Raji (cell line): ENCODE data around the gene COX17.

Source experiments
- POLR2A ChIP-seq: IDR thresholded peaks from 2 replicates; pipeline ENCODE4 v1.6.1; 2011; ENCODE audit warnings: low read depth, low read length, control low read depth; ENCODE audit not compliant: insufficient read depth

COX17 gene

DNA sequence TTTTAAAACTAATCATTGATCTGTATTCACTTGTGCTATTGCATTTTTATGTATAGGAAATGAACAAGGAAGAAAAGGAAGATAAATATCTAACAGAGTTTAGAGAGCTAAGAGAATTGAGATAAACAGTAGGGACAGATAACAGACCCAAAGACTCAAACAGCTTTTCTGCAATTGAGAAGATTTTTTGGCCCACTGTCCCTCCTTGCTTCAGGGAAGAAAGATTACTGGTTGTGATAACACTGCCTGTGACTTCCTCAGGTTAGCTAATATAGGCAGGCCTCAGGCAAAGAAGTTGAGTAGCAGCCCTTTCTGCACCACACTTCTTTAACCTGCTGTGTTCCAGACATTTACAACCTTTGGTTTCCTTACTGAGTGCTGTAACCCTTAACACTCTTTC lies 2.7 kb upstream of the COX17 start:
- no peak for TF ChIP-seq POLR2A

DNA sequence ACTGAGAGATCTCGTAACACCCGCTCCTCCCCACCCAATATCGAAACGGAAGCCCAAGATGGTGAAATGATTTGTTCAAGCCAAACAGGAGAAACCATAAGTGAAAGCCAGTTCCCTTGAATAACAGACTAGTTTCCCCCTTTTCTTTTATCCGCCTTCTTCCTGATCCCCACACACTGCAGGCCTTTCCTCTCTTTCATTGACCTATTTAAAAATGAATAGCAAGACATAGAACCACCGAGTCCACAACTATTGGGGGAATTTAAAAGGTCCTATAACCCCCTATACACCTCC lies 382 bp upstream of the COX17 start:
- TF ChIP-seq POLR2A = no peak

DNA sequence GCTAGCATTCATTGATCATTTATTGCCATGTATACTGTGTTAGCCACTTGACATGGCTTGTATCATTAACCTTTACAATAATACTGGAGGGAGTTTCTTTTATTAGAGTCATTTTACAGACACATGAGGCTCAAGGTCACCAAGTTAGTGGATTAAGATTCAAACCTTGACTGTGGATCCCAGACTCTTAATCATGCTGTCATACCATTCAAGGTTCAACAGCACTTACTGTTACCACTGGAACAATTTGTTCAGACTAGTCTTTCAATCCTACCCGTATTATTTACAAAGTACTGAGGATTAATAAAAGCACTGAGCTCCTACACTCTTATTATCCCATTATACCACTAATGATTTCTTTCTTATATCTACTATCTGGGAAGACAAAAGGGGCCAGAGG lies 1.2 kb downstream of the COX17 start:
- TF ChIP-seq POLR2A = no peak

DNA sequence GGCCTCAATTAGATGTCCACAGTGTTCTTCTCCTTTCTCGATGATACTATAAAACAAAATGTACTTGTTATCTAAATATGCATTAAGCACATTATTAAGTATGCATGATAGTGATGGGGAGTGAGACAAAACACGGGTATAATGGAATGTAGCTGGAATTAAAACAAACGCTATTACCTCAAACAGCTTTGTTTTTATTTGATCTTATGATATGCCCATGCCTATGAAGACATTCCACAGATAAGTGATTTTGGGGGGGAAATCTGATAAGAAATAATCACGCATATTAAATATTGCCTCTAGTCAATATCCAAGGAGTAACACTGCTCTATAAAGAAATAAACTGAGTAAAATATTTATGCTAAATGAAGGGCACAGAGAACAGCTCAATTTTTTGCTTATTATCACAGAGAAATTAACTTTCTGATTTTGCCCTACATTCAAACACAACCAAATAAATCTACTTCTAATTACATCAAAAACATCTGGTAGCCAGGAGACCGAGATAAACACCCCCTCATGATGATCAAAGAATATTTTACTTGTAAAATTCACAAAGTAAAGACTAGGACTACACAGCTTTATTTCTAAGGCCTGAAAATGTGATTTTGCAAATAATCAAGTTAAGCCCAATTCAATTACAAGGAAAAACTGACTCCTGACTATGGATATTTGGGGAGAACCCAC lies 1.9 kb downstream of the COX17 start:
- no peak for TF ChIP-seq POLR2A

DNA sequence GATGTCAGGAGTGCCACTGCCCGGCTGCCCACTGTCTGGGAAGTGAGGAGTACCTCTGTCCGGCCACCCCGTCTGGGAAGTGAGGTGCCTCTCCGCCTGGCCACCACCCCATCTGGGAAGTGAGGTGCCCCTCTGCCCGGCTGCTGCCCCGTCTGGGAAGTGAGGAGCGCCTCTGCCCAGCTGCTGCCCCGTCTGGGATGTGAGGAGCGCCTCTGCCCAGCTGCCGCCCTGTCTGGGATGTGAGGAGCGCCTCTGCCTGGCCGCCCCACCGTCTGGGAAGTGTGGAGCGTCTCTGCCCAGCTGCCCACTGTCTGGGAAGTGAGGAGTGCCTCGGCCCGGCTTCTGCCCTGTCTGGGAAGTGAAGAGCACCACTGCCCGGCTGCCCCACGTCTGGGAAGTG lies 3.3 kb downstream of the COX17 start:
- no peak for TF ChIP-seq POLR2A

DNA sequence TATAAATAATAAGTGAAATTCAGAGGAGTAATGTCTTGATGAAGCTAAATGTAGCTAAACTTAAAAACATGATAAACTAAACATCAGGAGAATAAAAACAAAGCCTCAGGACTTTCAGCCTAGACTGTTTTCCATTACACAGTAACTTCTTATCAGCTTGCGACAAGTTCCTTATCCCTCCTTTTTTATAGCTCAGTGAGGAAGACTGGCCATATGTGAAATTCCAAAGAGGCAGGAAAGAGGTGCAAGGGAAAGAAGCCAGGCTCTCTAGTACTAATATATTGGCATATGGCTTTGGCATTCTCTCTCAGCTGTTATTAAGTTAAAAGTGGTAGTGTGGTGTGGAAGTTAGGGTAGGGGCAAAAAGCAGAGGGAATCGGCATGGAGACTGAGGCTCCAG lies 4.4 kb downstream of the COX17 start:
- TF ChIP-seq POLR2A = no peak

DNA sequence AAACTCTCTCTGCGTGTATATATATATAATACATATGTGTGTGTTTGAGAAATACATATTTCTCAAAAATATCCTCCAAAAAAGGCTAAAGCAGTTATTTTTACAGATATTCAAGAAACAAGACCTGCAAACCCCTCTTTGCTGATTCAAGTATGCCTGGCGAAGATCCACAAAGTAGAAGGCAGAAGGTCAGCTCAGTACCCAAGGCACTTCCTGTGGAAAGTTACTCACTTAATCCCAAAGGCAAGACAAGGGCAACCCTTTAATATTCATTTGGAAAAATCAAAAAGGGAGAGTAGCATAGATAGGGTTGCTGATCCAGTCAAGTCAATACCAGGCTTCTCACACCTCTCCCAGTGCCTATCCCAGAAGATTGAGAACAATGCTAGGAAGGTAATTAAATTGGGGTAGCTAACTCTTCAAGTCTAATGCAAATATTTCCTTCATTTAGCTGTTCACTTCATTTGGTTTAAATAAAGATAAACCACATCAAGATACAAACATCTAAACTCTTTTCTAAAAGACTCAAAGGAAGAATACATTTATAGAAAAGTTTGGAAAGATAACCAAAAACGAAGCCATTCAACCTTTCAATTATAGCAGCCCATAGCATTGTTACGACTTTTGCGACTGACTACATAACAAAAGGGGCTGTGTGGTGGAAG lies 7.2 kb downstream of the COX17 start:
- no peak for TF ChIP-seq POLR2A

DNA sequence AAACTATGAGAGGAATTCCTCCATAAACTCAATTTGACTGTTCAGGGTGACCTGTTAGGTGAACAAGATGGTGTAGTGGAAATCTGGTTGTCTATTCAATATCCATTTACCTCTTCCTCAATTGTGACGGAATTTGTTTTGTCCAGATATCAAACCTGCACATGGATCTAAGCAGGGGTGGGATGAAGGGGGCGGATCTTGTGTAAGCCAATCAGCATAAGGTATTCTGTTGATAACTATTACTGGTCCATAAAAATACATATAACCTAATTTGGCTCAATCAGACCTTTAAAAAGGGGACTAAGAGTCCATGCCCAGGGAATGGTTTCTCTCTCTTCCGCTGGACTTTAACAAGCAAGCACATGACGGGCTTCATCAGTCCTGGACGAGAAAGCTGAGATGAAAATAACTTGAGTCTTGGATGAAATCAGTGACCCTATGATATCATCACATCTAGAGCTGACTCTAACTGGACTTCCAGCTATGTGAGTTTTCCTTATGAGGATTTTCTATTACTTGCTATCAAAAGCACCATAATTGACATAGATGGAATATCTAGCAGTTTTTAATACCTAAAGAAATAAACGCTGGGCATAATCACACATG lies 11.1 kb downstream of the COX17 start:
- no peak for TF ChIP-seq POLR2A

DNA sequence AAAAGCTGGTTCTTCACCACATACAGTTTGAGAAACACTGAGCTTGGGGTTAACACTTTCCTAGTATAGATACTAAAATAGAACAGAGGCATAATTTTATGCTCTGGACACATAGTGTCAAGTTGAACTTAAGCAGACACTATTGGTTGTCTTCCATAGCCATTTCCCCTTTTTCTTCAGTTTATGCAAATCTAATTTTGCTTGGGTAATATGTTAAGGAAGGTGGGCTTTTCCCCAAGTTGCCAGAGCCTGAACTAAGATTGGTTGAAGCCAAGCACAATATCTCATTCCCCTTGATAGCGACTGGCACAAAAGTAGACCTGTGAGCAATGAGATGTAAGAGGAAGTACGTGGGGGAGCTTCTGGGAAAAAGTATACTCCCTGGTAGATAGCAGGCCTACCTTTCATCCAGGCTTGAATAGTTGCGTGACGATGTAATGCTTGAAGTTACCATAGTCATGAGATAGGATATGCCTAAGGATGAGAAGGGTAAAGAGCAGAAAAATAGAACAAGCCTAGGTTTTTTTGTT lies 12.3 kb downstream of the COX17 start:
- TF ChIP-seq POLR2A = no peak

DNA sequence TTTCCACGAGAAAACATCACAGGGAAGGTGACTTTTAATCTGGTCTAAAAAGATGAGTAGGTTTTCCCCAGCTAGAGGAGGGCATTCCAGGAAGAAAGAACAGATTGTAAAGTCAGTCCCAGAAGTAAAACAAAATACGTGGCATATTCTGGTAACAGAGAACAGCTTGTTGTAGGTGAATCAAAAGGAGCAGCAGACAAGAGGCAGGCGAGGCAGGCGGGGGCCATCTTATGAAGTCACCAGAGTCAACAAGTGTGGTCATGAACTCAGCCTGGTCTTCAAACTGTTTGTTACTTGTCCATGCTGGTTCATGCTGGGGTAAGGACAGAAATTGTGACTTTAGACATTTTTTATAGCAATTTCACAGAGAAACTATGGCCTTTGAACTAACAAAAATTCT lies 12.8 kb downstream of the COX17 start:
- TF ChIP-seq POLR2A = no peak

DNA sequence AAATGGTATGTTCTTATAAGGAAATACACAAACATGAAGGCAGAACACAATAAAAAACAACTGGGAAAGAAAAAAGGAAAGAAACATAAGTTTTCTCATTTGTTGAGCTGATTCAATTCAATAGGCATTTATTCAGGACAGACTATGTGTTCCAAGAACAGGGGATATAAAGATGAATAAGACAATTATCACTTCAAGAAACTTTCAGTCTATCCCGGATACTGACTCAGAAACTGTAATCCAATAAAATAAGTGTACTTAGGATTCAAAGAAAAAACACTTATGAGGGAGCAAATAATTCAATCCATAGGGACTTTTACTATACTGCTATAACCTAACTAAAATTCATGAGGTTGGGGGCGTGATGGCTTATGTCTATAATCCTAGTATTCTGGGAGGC lies 13.3 kb downstream of the COX17 start:
- TF ChIP-seq POLR2A = no peak

DNA sequence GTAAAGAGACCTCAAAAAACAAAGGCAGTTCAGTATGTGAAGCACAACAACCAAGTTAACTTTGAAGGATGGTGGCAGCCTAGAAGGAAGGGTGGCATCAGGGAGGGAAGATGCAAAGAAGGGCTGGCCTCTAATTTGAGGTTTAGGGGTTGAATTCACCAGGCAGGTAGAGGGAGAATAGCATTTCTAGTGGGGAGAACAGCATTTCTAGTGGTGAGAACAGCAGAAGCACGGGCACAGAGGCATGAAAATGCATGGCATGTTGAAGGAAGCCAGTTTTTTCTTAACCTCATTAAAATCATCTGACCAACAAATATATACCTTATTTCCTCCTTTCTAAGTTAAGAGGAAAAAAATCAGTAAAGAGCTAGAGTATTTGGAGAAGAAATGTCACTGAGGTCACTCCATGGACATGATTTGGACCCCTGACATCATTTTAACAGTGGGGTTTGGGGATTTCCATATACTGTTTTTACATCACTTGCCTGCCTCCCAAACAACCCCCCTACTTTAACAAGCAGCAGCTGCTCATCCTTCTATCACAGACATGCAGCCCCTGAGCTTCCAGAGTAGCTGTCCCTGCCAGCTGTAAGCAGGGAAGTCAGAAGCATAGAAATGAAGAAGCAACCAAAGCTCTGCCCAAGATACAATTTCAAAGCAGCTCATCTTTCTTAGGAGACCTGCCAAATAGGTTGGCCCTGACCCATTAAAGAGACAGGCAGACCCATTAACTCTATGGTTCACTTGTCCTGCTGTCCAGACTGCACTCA lies 14.4 kb downstream of the COX17 start:
- no peak for TF ChIP-seq POLR2A

DNA sequence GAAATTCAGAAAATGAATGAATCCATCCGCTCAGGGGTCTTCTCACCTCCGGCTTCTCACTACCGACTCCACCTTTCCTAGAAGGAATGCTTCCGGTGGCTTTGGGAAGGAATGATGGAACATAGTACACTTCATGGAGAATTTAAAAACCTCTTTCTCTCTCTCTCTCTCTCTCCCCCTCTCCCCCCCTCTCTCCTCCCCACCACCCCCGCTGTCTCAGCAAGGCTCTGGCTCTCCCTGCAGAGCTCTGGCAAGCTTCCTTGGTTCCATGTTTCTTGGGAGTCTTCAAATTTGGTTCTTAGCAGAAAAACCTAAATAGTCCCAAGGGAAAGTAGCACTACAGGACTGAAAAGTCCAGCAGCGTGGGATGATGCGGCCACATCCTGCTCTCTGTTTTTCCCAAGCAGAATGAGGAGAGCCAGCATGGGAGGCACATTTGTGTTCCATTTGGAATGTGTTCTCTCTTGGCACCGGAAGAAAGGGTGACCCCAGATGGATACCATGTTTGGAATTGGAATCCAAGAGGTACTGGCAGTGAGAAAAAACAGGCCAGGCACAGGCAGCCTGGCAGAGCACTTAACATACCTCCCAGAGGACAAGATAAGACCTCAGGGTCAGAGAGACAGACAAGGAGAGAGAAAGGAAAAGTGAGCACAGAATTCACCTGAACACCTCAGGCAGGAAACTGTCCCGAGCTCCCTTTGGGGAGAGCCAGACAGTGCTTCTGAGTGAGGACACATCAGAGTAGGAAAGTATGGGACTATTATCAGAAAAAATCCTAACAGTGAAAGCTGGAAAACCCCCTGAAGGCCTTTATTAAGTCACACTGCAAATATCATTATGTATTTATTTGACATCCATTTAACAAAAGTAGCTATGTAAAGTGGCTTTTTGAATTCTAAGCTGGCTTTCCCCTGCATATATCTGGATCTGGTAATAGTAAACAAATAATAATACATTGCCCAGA lies 16.4 kb downstream of the COX17 start, which contains the start of gene POPDC2:
POPDC2 (minus strand) TSS at position 116 of the 967 bp plus-strand sequence. CDS start 166 bp downstream, outside the sequence.
- TF ChIP-seq POLR2A = no peak

DNA sequence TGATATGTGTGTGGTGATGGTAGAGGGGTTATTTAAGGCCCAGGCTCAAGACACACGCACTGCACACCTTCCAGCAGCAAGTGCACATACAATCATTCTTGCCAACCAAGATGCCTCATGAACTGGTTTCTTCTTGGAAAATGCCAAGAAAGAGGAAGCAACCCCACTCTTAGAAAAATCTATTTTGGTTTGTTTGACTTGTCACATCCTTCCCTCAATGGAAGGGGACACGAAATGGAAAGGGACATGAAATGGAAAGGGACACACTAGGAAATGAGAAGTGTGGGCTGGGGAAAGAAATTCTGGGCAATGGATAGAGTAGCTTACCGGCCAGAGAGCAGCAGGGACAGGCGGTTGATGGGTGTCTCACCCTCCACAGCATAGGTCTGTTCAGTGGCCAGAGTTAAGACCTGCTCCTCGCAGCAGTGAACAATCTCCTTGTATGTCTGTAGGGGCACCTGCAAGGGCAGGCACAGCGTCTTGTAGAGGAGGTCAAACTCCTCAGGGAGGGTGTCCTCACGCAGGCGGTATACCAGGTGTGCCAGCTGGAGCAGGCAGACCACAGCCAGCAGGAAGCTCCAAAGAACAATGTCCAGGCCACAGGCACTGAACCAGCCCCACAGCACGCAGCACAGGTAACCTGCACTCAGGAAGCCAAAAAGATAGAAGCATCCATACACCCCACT lies 17.5 kb downstream of the COX17 start:
- no peak for TF ChIP-seq POLR2A
